Keratinocyte (primary cell): ENCODE data around the gene TPBG. TPM values are rescaled to one million over a fixed set of nuclear protein-coding genes. Genes with fewer than 3 reads are reported as not detected.

Experiments
- DNase-seq: peaks from one replicate; pipeline ENCODE4 v3.0.0-alpha.2; 2011; ENCODE audit warnings: low read depth, missing footprints, low spot score
- FAIRE-seq: peaks from 2 replicates; lab custom pipeline; 2011; peaks lifted over from hg19 to GRCh38; lab: Jason Lieb, UNC
- H2AFZ ChIP-seq: 2 replicates; pipeline ENCODE4 v1.6.0; 2012; ENCODE audit warnings: low read length, control low read depth, inconsistent platforms; ENCODE audit not compliant: control insufficient read depth
- H3K27ac ChIP-seq: 2 replicates; pipeline ENCODE4 v1.5.1; 2011; ENCODE audit warnings: low read length; ENCODE audit not compliant: control insufficient read depth, insufficient read depth
- H3K27me3 ChIP-seq: 3 replicates; pipeline ENCODE4 v1.6.0; 2011; ENCODE audit warnings: low read length; ENCODE audit not compliant: control insufficient read depth, insufficient read depth; ENCODE audit errors: extremely low read depth
- H3K36me3 ChIP-seq, 2 experiments: 2 replicates in 1 of 2; 3 replicates in 1 of 2; pipeline ENCODE4 v1.5.1; 2011; ENCODE audit warnings: low read length in 2 of 2, mild to moderate bottlenecking in 1 of 2; ENCODE audit not compliant: control insufficient read depth in 2 of 2, insufficient read depth in 2 of 2; ENCODE audit errors: extremely low read depth in 1 of 2
- H3K4me1 ChIP-seq: 3 replicates; pipeline ENCODE4 v1.5.1; 2011; ENCODE audit warnings: low read length; ENCODE audit not compliant: control insufficient read depth, insufficient read depth; ENCODE audit errors: extremely low read depth
- H3K4me2 ChIP-seq: 3 replicates; pipeline ENCODE4 v1.6.0; 2011; ENCODE audit warnings: low read depth, low read length; ENCODE audit not compliant: control insufficient read depth, insufficient read depth; ENCODE audit errors: extremely low read depth
- H3K4me3 ChIP-seq, 3 experiments: fragments of 200-600 bp in 1 of 3; sonication (generic) in 1 of 3; 2 replicates in 2 of 3; 3 replicates in 1 of 3; pipeline ENCODE4 v1.5.1; 2011 to 2016; ENCODE audit warnings: low read length in 3 of 3, mild to moderate bottlenecking in 3 of 3, control low read depth in 2 of 3, inconsistent platforms in 1 of 3, low read depth in 1 of 3, mixed read lengths in 1 of 3, mixed run types in 1 of 3, moderate library complexity in 1 of 3; ENCODE audit not compliant: control insufficient read depth in 2 of 3, insufficient read depth in 2 of 3; ENCODE audit errors: extremely low read depth in 1 of 3
- H3K79me2 ChIP-seq: 2 replicates; pipeline ENCODE4 v1.6.0; 2012; ENCODE audit warnings: low read length; ENCODE audit not compliant: control insufficient read depth, insufficient read depth
- H3K9ac ChIP-seq: 3 replicates; pipeline ENCODE4 v1.6.0; 2011; ENCODE audit warnings: low read length; ENCODE audit not compliant: control insufficient read depth, insufficient read depth; ENCODE audit errors: extremely low read depth
- H3K9me1 ChIP-seq: 3 replicates; pipeline ENCODE4 v1.6.0; 2011; ENCODE audit warnings: low read length; ENCODE audit not compliant: control insufficient read depth, insufficient read depth; ENCODE audit errors: extremely low read depth
- H3K9me3 ChIP-seq: 2 replicates; pipeline ENCODE4 v1.5.1; 2012; ENCODE audit warnings: low read depth, low read length; ENCODE audit not compliant: control insufficient read depth
- H4K20me1 ChIP-seq: 3 replicates; pipeline ENCODE4 v1.6.0; 2011; ENCODE audit warnings: low read length; ENCODE audit not compliant: control insufficient read depth, insufficient read depth; ENCODE audit errors: extremely low read depth
- EZH2 ChIP-seq: IDR thresholded peaks from one replicate; pipeline ENCODE4 v1.6.1; 2012; ENCODE audit warnings: inconsistent platforms, mild to moderate bottlenecking, low read length, moderate library complexity
- dilution Hi-C: fragments of 300-500 bp; cut with MboI; formaldehyde crosslinking; loops from one replicate; pipeline ENCODE4 v1.7.0; 2020; ENCODE audit warnings: low sequenced_read_pairs; ENCODE audit not compliant: extremely low pct_ligation_motif_present
- polyA plus RNA-seq, 5 experiments: library from polyadenylated mRNA; depleted of rRNA in 3 of 5; stranded (reverse) in 3 of 5; stranded (forward) in 1 of 5; unstranded in 1 of 5; fragments of >200 nt; gene quantifications; 1 replicate in 1 of 5; 2 replicates in 3 of 5; 3 replicates in 1 of 5; pipeline versions ENCODE4 v1.2.1 to v1.2.3, GENCODE V29; 2011 to 2012; ENCODE audit warnings: missing spikeins in 2 of 5, low read depth in 1 of 5, low replicate concordance in 1 of 5
- TF ChIP-seq, protein P1 (sequence below), 3 experiments: IDR thresholded peaks in 1 of 3; conservative IDR thresholded peaks in 1 of 3; optimal IDR thresholded peaks in 1 of 3; 2 replicates in 2 of 3; 3 replicates in 1 of 3; pipeline versions ENCODE3 to v1.5.1; 2011; ENCODE audit warnings: low read length in 3 of 3, mild to moderate bottlenecking in 3 of 3, moderate library complexity in 2 of 3, control low read depth in 1 of 3, inconsistent platforms in 1 of 3; ENCODE audit not compliant: insufficient read depth in 2 of 3; ENCODE audit errors: extremely low read depth in 1 of 3

The TPBG gene
- polyA plus RNA-seq, 1 donor (not counting 4 experiments of a cell fraction or from before 2014, with no cell fraction given) = 81.8 TPM

DNA sequence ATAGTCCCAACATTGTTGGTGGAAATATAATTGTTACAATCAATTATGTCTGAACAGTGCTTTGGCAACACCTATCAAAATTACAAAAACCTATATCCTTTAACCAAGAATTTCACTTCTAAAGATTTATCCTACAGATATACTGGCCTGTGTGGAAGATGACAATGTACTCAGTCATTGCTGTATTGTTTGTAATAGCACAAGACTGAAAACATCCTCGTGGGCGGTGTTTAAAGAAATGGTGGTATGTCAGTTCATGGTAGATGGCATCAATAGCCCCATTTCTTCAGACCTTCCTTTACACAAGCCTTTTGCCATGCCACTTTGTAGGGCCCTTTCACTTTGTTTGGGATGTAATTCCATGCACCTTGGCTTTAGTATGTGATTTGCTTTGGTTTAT lies 9.8 kb upstream of the TPBG start:
- H3K9me1 ChIP-seq = no peaks in the 10 kb centered on the region
- no peak overlapping the region for H3K4me2 ChIP-seq
- H3K9ac ChIP-seq = no peak overlapping the region
- DNase-seq (no peak), FAIRE-seq (no peak)
- TF ChIP-seq EZH2 = no peak
- TF ChIP-seq, protein P1, sequence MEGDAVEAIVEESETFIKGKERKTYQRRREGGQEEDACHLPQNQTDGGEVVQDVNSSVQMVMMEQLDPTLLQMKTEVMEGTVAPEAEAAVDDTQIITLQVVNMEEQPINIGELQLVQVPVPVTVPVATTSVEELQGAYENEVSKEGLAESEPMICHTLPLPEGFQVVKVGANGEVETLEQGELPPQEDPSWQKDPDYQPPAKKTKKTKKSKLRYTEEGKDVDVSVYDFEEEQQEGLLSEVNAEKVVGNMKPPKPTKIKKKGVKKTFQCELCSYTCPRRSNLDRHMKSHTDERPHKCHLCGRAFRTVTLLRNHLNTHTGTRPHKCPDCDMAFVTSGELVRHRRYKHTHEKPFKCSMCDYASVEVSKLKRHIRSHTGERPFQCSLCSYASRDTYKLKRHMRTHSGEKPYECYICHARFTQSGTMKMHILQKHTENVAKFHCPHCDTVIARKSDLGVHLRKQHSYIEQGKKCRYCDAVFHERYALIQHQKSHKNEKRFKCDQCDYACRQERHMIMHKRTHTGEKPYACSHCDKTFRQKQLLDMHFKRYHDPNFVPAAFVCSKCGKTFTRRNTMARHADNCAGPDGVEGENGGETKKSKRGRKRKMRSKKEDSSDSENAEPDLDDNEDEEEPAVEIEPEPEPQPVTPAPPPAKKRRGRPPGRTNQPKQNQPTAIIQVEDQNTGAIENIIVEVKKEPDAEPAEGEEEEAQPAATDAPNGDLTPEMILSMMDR (optimal IDR thresholded peaks at IDR 0.05 in 1 of 3, IDR thresholded peaks at IDR 0.05 in 1 of 3, conservative IDR thresholded peaks at IDR 0.05 in 1 of 3; ENCODE audit: extremely low read depth in 1 of 3, insufficient read depth in 2 of 3, low read length in 3 of 3) = no peak
- H4K20me1 ChIP-seq = no peaks in the 10 kb centered on the region
- H3K4me1 ChIP-seq = no peaks in the 10 kb centered on the region
- no peak overlapping the region for H3K4me3 ChIP-seq
- no peaks in the 10 kb centered on the region for H3K79me2 ChIP-seq
- no peaks in the 10 kb centered on the region for H3K9me3 ChIP-seq
- no peaks in the 10 kb centered on the region for H3K36me3 ChIP-seq
- dilution Hi-C loops = no loop called here
- H3K27me3 ChIP-seq = no peaks in the 10 kb centered on the region
- H3K27ac ChIP-seq = no peak overlapping the region
- H2AFZ ChIP-seq = no peak overlapping the region

DNA sequence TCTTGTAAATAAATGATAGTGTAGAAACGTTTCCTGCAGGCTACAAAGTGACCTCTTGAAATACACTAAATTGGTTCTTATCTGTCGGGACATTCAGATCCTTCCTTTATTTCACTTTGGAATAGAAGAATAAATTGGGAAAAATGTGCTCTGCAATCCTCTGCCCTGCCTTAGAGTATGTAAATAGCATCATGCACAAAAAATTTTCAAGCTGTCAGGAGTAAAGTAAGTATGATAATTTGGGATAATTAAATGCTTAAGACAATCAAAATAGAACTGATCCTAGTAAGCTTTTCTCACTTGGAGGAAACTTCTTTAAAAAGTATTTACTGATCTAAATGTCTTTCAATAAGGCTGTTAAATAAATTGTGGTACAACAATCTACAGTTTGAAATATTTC lies 3.1 kb upstream of the TPBG start:
- DNase-seq = no peak

More for the DNA sequence above, 3.1 kb upstream of the TPBG start:
- no peaks in the 10 kb centered on the region for H4K20me1 ChIP-seq
- H3K27ac ChIP-seq = no peak overlapping the region
- no peak overlapping the region for H3K4me2 ChIP-seq
- H3K4me1 ChIP-seq = peaks cover 13% of the 10 kb centered on the region
- no peak for FAIRE-seq
- no peaks in the 10 kb centered on the region for H3K27me3 ChIP-seq
- TF ChIP-seq, protein P1 (optimal IDR thresholded peaks at IDR 0.05 in 1 of 3, IDR thresholded peaks at IDR 0.05 in 1 of 3, conservative IDR thresholded peaks at IDR 0.05 in 1 of 3; ENCODE audit: extremely low read depth in 1 of 3, insufficient read depth in 2 of 3, low read length in 3 of 3) = no peak
- no peak for TF ChIP-seq EZH2
- dilution Hi-C loops = no loop called here
- H3K9me3 ChIP-seq = no peaks in the 10 kb centered on the region
- no peak overlapping the region for H3K4me3 ChIP-seq
- no peaks in the 10 kb centered on the region for H3K9me1 ChIP-seq
- H3K9ac ChIP-seq = no peak overlapping the region
- H3K79me2 ChIP-seq = peaks cover 11% of the 10 kb centered on the region
- no peak overlapping the region for H2AFZ ChIP-seq
- peaks cover 0 to 3% of the 10 kb centered on the region in 2 experiments for H3K36me3 ChIP-seq
